HG03521 (cell line): Measurements from ENCODE around the gene KPNA6.

Experiments used
- ATAC-seq: cut with Tn5 transposase; IDR thresholded peaks from one replicate; pipeline ENCODE4 v1.9.1; 2021; ENCODE audit warnings: mild to moderate bottlenecking, moderate library complexity; ENCODE audit not compliant: unreplicated experiment

Gene KPNA6

GRCh38 chr1:32215629-32216480, 108.0 kb downstream of the KPNA6 start:
- no peak for ATAC-seq

GRCh38 chr1:32216566-32216965, 108.7 kb downstream of the KPNA6 start:
- no peak for ATAC-seq

- no peak for ATAC-seq
These were observed 111.2 kb downstream of the KPNA6 start for GRCh38 chr1:32219022-32219421.

DNA sequence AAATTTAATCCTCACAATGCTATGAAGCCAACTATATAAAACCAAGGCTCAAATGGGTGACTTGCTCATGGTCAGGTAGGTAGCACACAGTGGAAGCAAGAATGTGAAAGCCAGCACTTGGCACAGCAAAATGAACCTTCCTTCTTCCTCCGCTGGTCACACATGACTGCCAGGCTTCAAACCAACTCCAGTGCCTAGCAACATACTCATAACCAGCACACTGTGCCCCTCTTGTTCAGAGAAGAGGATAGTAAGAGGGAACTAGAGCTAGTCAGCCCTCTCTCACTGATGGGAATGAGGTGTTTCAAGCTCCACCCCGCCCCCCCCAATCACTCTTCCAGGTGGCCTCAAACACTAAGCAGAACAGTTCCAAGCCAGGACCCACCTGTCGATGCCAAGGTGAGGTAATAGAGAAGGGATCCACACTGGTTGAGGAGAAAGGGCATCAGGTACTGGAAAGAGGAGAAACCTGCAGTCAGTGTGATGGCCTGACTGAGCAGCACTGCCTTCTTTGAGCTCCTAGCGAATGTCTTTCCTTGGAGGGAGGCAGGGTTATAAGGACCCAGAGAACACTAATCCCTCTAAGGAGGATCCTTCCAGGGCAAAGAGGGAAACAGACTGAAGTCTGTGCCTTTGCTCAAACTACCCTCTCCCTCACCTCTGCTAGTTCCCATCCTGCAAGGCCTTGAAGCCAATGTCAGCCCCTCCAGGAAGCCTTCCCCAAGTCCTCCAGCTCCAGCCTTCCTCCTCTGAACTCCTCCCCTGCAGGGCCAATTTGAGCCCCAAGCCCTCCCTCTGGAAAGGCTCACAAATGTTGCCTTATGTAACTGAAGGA, 113.1 kb downstream of the KPNA6 start:
- ATAC-seq = no peak

DNA sequence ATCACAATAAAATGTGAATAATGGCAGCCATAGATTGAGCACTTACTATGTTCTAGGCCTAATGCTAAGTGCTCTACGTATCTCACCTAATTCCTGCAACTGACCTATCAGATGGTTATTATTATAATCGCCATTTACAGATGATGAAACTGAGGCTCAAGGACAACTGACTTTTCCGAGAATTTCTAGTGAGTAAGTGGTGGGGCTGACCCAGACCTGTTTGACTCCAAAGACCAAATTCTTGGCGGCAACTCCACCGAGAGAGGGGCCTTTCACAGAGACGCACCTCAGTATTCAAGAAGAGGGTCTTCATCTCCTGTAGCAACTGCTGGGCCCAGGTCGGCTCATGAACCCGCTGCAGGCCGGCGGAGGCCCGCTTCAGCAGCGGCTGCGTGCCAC, 113.7 kb downstream of the KPNA6 start:
- no peak for ATAC-seq

GRCh38 chr1:32221980-32222755, 114.3 kb downstream of the KPNA6 start, which contains the start of the genes EIF3I and TMEM234:
Gene EIF3I, plus strand, starts transcription at chr1:32222407. Its CDS starts 35 bp downstream, at chr1:32222442.
Gene TMEM234, minus strand, starts transcription at chr1:32222353. Its CDS starts 31 bp downstream, at chr1:32222322.
- peak; percentile 83 for ATAC-seq

- no peak for ATAC-seq
These were observed 115.8 kb downstream of the KPNA6 start for GRCh38 chr1:32223683-32224082.

- ATAC-seq = no peak
These were observed 116.4 kb downstream of the KPNA6 start for GRCh38 chr1:32224285-32224684.
